Stimulated activated CD8-positive, alpha-beta memory T cell treated with anti-CD3 and anti-CD28 coated beads, Interleukin-15, amount 100 ng/mL, for 4 hours (primary cell): Measurements from ENCODE around the gene ZFX.

ENCODE experiments used
- DNase-seq, 2 donors: peaks; one replicate each; pipeline ENCODE4 v3.0.0-alpha.2; 2020; ENCODE audit warnings: low read depth in 2 of 2

Gene ZFX

GRCh38 chrX:24235084-24235710 is 85.7 kb downstream of the ZFX start:
- no peak for DNase-seq

GRCh38 chrX:24241822-24242648 is 92.5 kb downstream of the ZFX start:
- DNase-seq, result no peak

- no peak for DNase-seq
Observed at GRCh38 chrX:24242649-24243175, 93.2 kb downstream of the ZFX start.

- no peak for DNase-seq
Observed at GRCh38 chrX:24243188-24243587, 93.7 kb downstream of the ZFX start.

DNA sequence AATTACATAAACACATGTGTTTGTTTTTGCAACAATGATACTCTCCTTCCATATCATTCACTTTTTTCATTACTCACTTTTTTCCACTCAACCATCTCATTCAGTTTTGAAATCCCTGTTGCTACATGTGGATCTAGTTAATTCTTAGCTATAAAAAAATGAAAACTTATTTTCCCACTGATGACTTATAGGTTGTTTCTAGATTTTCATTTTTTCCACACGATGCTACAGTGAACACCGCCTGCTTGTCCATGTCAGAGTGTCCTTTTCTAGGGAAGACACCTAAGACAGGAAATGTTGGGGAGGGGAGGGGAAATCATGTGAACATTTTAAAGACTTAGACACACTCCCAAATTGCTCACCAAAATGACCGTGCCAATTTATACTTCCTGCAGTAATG is 94.2 kb downstream of the ZFX start:
- no peak for DNase-seq

DNA sequence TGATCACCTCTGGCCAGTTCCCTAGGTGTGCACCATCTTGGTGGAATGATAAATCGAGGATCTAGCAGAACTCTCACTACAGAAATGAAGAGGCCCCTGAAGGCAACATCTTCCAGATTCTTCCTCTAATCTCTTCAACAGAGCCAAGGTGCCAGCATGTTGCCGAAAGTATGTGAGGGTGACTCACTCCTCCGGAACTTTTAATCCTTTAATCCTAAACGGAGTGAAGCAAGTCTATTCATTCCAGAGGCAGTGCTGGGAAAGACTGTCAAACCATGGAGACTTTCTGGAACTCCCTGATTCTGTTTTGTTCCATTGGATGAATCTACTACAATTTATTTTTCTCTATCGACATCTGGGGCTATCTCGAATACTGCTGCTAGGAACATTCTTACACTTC is 95.7 kb downstream of the ZFX start:
- no peak for DNase-seq

- no peak for DNase-seq
Observed at GRCh38 chrX:24248042-24248441, 98.5 kb downstream of the ZFX start.

DNA sequence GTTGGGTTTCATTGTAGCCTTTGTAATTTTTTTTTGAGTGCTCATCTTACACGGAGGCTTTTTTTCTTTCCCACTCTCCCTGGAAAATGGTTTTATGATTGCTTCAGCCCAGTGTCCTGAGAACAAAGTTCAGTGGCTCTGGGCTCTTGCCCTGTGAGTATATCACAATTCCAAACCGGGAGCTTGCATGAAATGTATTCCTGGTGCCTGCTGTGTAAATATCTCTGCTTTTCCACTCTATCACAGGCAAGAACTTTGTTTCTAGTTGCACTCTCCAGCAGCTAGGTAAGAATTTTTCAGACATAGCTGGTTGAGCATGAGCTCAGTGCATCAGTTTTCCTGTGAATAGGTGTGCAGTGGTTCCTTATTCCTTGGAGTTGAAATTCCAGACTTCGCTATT is 103.5 kb downstream of the ZFX start:
- no peak for DNase-seq

DNA sequence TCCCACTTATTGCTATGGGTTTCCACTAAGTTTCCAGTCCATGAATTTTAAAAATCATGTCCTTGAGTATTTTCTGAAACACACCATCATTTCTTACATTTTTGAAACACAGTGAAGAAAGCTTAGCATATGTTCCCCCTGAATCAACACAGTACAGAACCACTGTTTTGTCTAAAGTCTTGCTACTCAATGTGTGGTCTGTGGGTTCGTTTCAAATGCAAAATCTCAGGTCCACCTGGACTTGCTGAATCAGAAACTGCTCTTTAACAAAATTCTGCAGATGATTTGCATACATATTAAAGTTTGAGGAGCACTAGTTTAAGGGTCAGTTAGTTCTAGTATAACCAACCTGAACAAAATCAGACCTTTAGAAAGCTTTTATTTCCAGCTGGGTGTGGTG is 103.9 kb downstream of the ZFX start:
- DNase-seq, result no peak

- no peak for DNase-seq
Observed at GRCh38 chrX:24257011-24257410, 107.5 kb downstream of the ZFX start.

- no peak for DNase-seq
Observed at GRCh38 chrX:24259544-24260240, 110.2 kb downstream of the ZFX start.

GRCh38 chrX:24260842-24261550 is 111.5 kb downstream of the ZFX start:
- no peak for DNase-seq

- DNase-seq, result no peak
Observed at GRCh38 chrX:24262309-24262708, 112.8 kb downstream of the ZFX start.

GRCh38 chrX:24264383-24264782 is 114.9 kb downstream of the ZFX start:
- DNase-seq, result no peak
